IPS-NIHi7 (cell line): ENCODE data around the gene KRTAP27-1.

ENCODE experiments used
- DNase-seq: peaks from one replicate; pipeline ENCODE4 v3.0.0; 2012; ENCODE audit warnings: mixed read lengths; ENCODE audit errors: extremely low spot score

The KRTAP27-1 gene

DNA sequence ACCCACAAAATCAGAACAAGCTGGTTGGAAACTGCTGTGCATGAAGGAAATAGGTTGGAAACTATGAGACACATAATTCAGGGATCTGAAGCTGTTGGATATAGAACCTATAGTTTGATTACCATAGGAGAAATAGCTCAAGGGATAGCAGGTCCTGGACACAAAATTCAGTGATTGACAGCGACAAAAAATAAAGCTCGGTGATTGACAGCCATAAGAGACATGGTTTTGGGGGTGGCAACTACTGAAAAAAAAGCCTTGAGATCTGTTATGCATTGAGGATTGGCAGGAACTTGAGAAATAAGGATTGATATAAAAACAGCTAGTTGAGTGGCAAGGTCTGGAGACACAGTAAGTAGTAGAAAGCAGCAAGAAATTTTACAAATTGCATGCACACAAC, 48.3 kb downstream of the KRTAP27-1 start, which contains the start of gene KRTAP25-1:
Gene KRTAP25-1 (minus strand): TSS at position 300 of the 400 bp plus-strand sequence. CDS start 24 bp downstream, at position 276.
- no peak for DNase-seq
